H9 (cell line): ENCODE data around the gene DENND6B. TPM values are rescaled to one million over a fixed set of nuclear protein-coding genes. Genes with fewer than 3 reads are reported as not detected.

ENCODE experiments used
- DNase-seq: peaks from one replicate; pipeline ENCODE4 v3.0.0-alpha.2; 2017
- H2AFZ ChIP-seq: one replicate; pipeline ENCODE4 v1.6.1; 2013; ENCODE audit warnings: mild to moderate bottlenecking, low read length, control low read depth, moderate library complexity
- H2AK5ac ChIP-seq: 2 replicates; pipeline ENCODE4 v1.6.1; 2013; ENCODE audit warnings: low read length, control low read depth, mixed read lengths; ENCODE audit not compliant: insufficient read length
- H2BK120ac ChIP-seq: one replicate; pipeline ENCODE4 v1.6.1; 2013; ENCODE audit warnings: low read depth, mild to moderate bottlenecking, low read length, control low read depth, inconsistent platforms; ENCODE audit not compliant: poor library complexity, severe bottlenecking
- H2BK12ac ChIP-seq: 2 replicates; pipeline ENCODE4 v1.6.1; 2013; ENCODE audit warnings: low read length, control low read depth, mixed read lengths, low read depth; ENCODE audit not compliant: insufficient read length
- H2BK15ac ChIP-seq: 2 replicates; pipeline ENCODE4 v1.6.1; 2013; ENCODE audit warnings: low read depth, low read length, control low read depth
- H2BK20ac ChIP-seq: one replicate; pipeline ENCODE4 v1.6.1; 2013; ENCODE audit warnings: low read depth, mild to moderate bottlenecking, low read length, control low read depth, inconsistent platforms; ENCODE audit not compliant: poor library complexity, severe bottlenecking
- H2BK5ac ChIP-seq: 2 replicates; pipeline ENCODE4 v1.6.1; 2013; ENCODE audit warnings: low read length, control low read depth, mixed read lengths; ENCODE audit not compliant: insufficient read length
- H3K14ac ChIP-seq: 2 replicates; pipeline ENCODE4 v1.6.1; 2013; ENCODE audit warnings: low read length, control low read depth; ENCODE audit not compliant: insufficient read depth
- H3K18ac ChIP-seq: 2 replicates; pipeline ENCODE4 v1.6.1; 2013; ENCODE audit warnings: low read depth, mild to moderate bottlenecking, mixed read lengths, low read length, control low read depth; ENCODE audit not compliant: insufficient read length
- H3K23ac ChIP-seq: 2 replicates; pipeline ENCODE4 v1.6.1; 2013; ENCODE audit warnings: low read length, control low read depth, mixed read lengths, low read depth; ENCODE audit not compliant: insufficient read length
- H3K23me2 ChIP-seq: 2 replicates; pipeline ENCODE4 v1.6.1; 2013; ENCODE audit warnings: low read depth, mild to moderate bottlenecking, mixed read lengths, low read length, control low read depth; ENCODE audit not compliant: insufficient read length, poor library complexity, severe bottlenecking
- H3K27ac ChIP-seq: 2 replicates; pipeline ENCODE4 v1.5.1; 2013; ENCODE audit warnings: low read length, control low read depth, mixed read lengths, low read depth; ENCODE audit not compliant: insufficient read length
- H3K27me3 ChIP-seq: 2 replicates; pipeline ENCODE4 v1.6.1; 2013; ENCODE audit warnings: low read length, control low read depth, inconsistent platforms; ENCODE audit not compliant: insufficient read depth
- H3K4ac ChIP-seq: 2 replicates; pipeline ENCODE4 v1.6.1; 2013; ENCODE audit warnings: low read depth, mild to moderate bottlenecking, control low read depth, inconsistent platforms, low read length, moderate library complexity
- H3K4me1 ChIP-seq: 2 replicates; pipeline ENCODE4 v1.6.1; 2013; ENCODE audit warnings: low read length, control low read depth, inconsistent platforms; ENCODE audit not compliant: insufficient read depth
- H3K4me2 ChIP-seq: 2 replicates; pipeline ENCODE4 v1.6.1; 2013; ENCODE audit warnings: low read length, control low read depth, mixed read lengths; ENCODE audit not compliant: insufficient read length, insufficient read depth
- H3K56ac ChIP-seq: 2 replicates; pipeline ENCODE4 v1.6.1; 2013; ENCODE audit warnings: low read depth, mild to moderate bottlenecking, mixed read lengths, low read length, control low read depth; ENCODE audit not compliant: insufficient read length
- H3K79me1 ChIP-seq: 2 replicates; pipeline ENCODE4 v1.6.1; 2013; ENCODE audit warnings: low read depth, mild to moderate bottlenecking, moderate library complexity, low read length, control low read depth, inconsistent platforms; ENCODE audit not compliant: insufficient read depth, poor library complexity, severe bottlenecking
- H3K79me2 ChIP-seq: 2 replicates; pipeline ENCODE4 v1.6.1; 2013; ENCODE audit warnings: low read length, control low read depth, inconsistent platforms; ENCODE audit not compliant: insufficient read depth
- H3K9ac ChIP-seq: 2 replicates; pipeline ENCODE4 v1.6.1; 2013; ENCODE audit warnings: low read length, control low read depth, mixed read lengths; ENCODE audit not compliant: insufficient read length; ENCODE audit errors: extremely low read depth
- H3K9me3 ChIP-seq: one replicate; pipeline ENCODE4 v1.6.1; 2013; ENCODE audit warnings: low read depth, low read length, inconsistent platforms; ENCODE audit not compliant: control insufficient read depth
- H3T11ph ChIP-seq: one replicate; pipeline ENCODE4 v1.6.1; 2013; ENCODE audit warnings: mild to moderate bottlenecking, low read length, control low read depth, inconsistent platforms
- H4K20me1 ChIP-seq: one replicate; pipeline ENCODE4 v1.6.1; 2013; ENCODE audit not compliant: control insufficient read depth, insufficient read length, insufficient read depth
- H4K5ac ChIP-seq: 2 replicates; pipeline ENCODE4 v1.6.1; 2013; ENCODE audit warnings: low read depth, mild to moderate bottlenecking, mixed read lengths, low read length, control low read depth; ENCODE audit not compliant: insufficient read length
- H4K8ac ChIP-seq: replicated peaks from 2 replicates; pipeline ENCODE4 v1.6.1; 2013; ENCODE audit warnings: low read length, control low read depth, mixed read lengths, low read depth; ENCODE audit not compliant: insufficient read length
- H4K91ac ChIP-seq: 2 replicates; pipeline ENCODE4 v1.6.1; 2013; ENCODE audit warnings: low read depth, mild to moderate bottlenecking, moderate library complexity, mixed read lengths, low read length, control low read depth; ENCODE audit not compliant: insufficient read length
- H3K27ac Mint-ChIP-seq, 3 experiments: 2 replicates in 2 of 3; 3 replicates in 1 of 3; pipeline ENCODE4 v1.8.0; 2020 to 2021; ENCODE audit warnings: mixed read lengths in 3 of 3, mild to moderate bottlenecking in 1 of 3, moderate library complexity in 1 of 3
- H3K27me3 Mint-ChIP-seq: 2 replicates; pipeline ENCODE4 v1.8.0; 2021; ENCODE audit warnings: low read depth, mild to moderate bottlenecking, moderate library complexity, mixed read lengths
- H3K36me3 Mint-ChIP-seq, 3 experiments: 2 replicates in 2 of 3; 3 replicates in 1 of 3; pipeline ENCODE4 v1.8.0; 2020 to 2021; ENCODE audit warnings: low read depth in 3 of 3, mixed read lengths in 3 of 3; ENCODE audit not compliant: insufficient read depth in 1 of 3
- H3K4me1 Mint-ChIP-seq, 2 experiments: 2 replicates each; pipeline ENCODE4 v1.8.0; 2020; ENCODE audit warnings: mixed read lengths in 2 of 2
- H3K4me3 Mint-ChIP-seq, 2 experiments: 2 replicates in 1 of 2; 3 replicates in 1 of 2; pipeline ENCODE4 v1.8.0; 2020 to 2021; ENCODE audit warnings: mild to moderate bottlenecking in 2 of 2, mixed read lengths in 2 of 2, moderate library complexity in 1 of 2
- H3K9me3 Mint-ChIP-seq, 2 experiments: 2 replicates in 1 of 2; 3 replicates in 1 of 2; pipeline ENCODE4 v1.8.0; 2020; ENCODE audit warnings: mild to moderate bottlenecking in 2 of 2, mixed read lengths in 2 of 2, moderate library complexity in 1 of 2
- WGBS: extraction: QIAGEN DNeasy Blood & Tissue Kit; methylation state at CpG from one replicate; pipeline ENCODE4 v1.1.7; 2013; ENCODE audit warnings: missing lambda C conversion rate, low lambda C conversion rate, mixed read lengths; ENCODE audit not compliant: insufficient read length; ENCODE audit errors: extremely low coverage; 5-methylcytosine and 5-hydroxymethylcytosine counted together
- total RNA-seq: library from RNA; stranded (reverse); gene quantifications from 2 replicates; pipeline ENCODE4 v1.2.1, GENCODE V29; 2021
- TF ChIP-seq, protein P1 (sequence below): fragments of 200-600 bp; sonication (generic); conservative IDR thresholded peaks from 3 replicates; pipeline ENCODE4 v1.8.0; 2021; ENCODE audit warnings: antibody characterized with exemption, mild to moderate bottlenecking

Gene DENND6B
- total RNA-seq, 1 experiment from 2014 or later, result 1.5 TPM

- TF ChIP-seq, protein P1, sequence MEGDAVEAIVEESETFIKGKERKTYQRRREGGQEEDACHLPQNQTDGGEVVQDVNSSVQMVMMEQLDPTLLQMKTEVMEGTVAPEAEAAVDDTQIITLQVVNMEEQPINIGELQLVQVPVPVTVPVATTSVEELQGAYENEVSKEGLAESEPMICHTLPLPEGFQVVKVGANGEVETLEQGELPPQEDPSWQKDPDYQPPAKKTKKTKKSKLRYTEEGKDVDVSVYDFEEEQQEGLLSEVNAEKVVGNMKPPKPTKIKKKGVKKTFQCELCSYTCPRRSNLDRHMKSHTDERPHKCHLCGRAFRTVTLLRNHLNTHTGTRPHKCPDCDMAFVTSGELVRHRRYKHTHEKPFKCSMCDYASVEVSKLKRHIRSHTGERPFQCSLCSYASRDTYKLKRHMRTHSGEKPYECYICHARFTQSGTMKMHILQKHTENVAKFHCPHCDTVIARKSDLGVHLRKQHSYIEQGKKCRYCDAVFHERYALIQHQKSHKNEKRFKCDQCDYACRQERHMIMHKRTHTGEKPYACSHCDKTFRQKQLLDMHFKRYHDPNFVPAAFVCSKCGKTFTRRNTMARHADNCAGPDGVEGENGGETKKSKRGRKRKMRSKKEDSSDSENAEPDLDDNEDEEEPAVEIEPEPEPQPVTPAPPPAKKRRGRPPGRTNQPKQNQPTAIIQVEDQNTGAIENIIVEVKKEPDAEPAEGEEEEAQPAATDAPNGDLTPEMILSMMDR, result no peak
- H2AFZ ChIP-seq, result no peak overlapping the region
- H3K27ac Mint-ChIP-seq, result no peak overlapping the region; a peak in 1 of 7 replicates
- no peak overlapping the region for H3T11ph ChIP-seq
- no peak overlapping the region for H2BK12ac ChIP-seq
- H3K4me2 ChIP-seq, result no peak overlapping the region
- H2BK15ac ChIP-seq, result no peak overlapping the region
- H4K8ac ChIP-seq, result no peak overlapping the region
- no peak overlapping the region for H3K9ac ChIP-seq
- no peak overlapping the region for H3K23ac ChIP-seq
- H3K36me3 Mint-ChIP-seq, result no peaks in the 10 kb centered on the region
- no peak overlapping the region for H2AK5ac ChIP-seq
- H4K91ac ChIP-seq, result no peak overlapping the region
- H3K56ac ChIP-seq, result no peak overlapping the region
- DNase-seq, result no peak
- no peak overlapping the region for H2BK5ac ChIP-seq
- no CpG with 5 or more reads among the region's 17 CpGs for WGBS
- no peak overlapping the region for H4K5ac ChIP-seq
- no peaks in the 10 kb centered on the region for H3K9me3 Mint-ChIP-seq
- H3K4me3 Mint-ChIP-seq, result no peak overlapping the region
- no peaks in the 10 kb centered on the region for H3K9me3 ChIP-seq
- H3K27me3 ChIP-seq, result no peaks in the 10 kb centered on the region
- H3K4ac ChIP-seq, result no peak overlapping the region
- H2BK120ac ChIP-seq, result no peak overlapping the region
- no peak overlapping the region for H3K27ac ChIP-seq
- peaks cover 19 to 38% of the 10 kb centered on the region in 2 experiments for H3K4me1 Mint-ChIP-seq
- peaks cover 6% of the 10 kb centered on the region for H3K23me2 ChIP-seq
- H3K4me1 ChIP-seq, result no peaks in the 10 kb centered on the region
- no peaks in the 10 kb centered on the region for H3K79me1 ChIP-seq
- H3K79me2 ChIP-seq, result no peaks in the 10 kb centered on the region
- no peaks in the 10 kb centered on the region for H4K20me1 ChIP-seq
- H3K18ac ChIP-seq, result no peak overlapping the region
- no peak overlapping the region for H3K14ac ChIP-seq
- H2BK20ac ChIP-seq, result no peak overlapping the region
- peaks cover 4% of the 10 kb centered on the region; the same call in 1 of the 2 replicates for H3K27me3 Mint-ChIP-seq
These were observed 25.2 kb downstream of the DENND6B start for GRCh38 chr22:50301581-50301991.
